G401 (cell line): ENCODE data around the gene FAM120A. TPM values are rescaled to one million over a fixed set of nuclear protein-coding genes. Genes with fewer than 3 reads are reported as not detected.

Experiments used
- DNase-seq: peaks from one replicate; pipeline ENCODE4 v3.0.0-alpha.2; 2015; ENCODE audit warnings: low spot score
- in situ Hi-C: cut with HindIII; loops from 2 replicates; pipeline ENCODE4 v1.10.0; 2016; ENCODE audit warnings: low sequenced_read_pairs, mixed read lengths
- total RNA-seq: library from RNA; depleted of rRNA; stranded (reverse); fragments of >200 nt; shearing (Covaris generic); gene quantifications from 2 replicates; pipeline ENCODE4 v1.2.3, GENCODE V29; 2014; rRNA removed

The FAM120A gene, protein sequence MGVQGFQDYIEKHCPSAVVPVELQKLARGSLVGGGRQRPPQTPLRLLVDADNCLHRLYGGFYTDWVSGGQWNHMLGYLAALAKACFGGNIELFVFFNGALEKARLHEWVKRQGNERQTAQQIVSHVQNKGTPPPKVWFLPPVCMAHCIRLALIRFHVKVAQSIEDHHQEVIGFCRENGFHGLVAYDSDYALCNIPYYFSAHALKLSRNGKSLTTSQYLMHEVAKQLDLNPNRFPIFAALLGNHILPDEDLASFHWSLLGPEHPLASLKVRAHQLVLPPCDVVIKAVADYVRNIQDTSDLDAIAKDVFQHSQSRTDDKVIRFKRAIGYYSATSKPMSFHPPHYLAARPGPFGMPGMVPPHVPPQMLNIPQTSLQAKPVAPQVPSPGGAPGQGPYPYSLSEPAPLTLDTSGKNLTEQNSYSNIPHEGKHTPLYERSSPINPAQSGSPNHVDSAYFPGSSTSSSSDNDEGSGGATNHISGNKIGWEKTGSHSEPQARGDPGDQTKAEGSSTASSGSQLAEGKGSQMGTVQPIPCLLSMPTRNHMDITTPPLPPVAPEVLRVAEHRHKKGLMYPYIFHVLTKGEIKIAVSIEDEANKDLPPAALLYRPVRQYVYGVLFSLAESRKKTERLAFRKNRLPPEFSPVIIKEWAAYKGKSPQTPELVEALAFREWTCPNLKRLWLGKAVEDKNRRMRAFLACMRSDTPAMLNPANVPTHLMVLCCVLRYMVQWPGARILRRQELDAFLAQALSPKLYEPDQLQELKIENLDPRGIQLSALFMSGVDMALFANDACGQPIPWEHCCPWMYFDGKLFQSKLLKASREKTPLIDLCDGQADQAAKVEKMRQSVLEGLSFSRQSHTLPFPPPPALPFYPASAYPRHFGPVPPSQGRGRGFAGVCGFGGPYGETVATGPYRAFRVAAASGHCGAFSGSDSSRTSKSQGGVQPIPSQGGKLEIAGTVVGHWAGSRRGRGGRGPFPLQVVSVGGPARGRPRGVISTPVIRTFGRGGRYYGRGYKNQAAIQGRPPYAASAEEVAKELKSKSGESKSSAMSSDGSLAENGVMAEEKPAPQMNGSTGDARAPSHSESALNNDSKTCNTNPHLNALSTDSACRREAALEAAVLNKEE
- total RNA-seq, result 37.6 and 38.9 TPM in 2 replicates

DNA sequence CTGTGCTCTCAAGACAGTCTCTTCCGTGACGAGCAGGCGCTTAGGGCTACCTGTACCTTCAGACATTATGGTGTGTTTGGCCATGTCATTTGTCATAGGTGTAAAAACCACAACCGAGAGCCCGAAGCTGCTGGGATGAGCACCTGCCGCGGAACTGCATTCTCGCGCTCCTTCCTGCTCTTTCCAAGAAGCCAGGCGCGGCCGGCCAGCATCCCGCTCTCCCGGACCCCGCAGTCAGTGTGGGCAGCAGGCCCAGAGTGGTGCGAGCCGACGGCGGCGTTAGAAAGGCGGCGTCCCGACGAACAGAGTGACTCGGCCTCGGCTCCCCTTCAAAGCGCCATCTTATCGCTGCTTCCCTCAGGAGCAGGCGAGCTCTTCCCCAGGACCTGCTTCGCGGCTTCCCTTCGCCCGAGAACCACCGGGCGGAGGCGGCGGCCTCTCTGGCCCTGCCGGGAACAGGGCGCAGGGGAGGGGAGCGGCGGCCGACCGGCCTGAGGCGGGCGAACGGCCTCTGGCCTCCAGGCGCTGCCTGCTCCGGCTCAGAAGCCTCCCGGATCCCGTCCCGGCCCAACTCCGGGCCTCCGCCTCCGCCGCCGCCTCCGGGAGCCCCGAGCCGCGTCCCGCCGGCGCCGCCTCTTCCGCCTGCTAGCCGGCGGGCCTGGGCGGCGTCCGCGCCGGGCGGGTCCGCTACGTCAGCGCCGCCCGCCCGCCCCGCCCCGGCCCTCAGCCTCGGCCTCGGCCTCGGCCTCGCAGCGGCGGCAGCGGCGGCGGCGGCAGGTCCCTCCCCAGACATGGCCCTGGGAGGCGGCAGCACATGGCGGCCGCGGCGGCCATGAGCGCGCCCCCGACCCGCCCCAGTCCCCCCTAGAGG lies at the start of gene FAM120A:
TSS of gene FAM120A (plus strand) at position 741 of the 871 bp plus-strand sequence. CDS start 231 bp downstream, outside the sequence.
- peak; percentile 72 for DNase-seq
- in situ Hi-C loops, result no loop called here

- DNase-seq, result no peak
- in situ Hi-C loops, result no loop called here
These were observed 45.1 kb upstream of the FAM120A start for GRCh38 chr9:93406371-93406770.

GRCh38 chr9:93413530-93413929 lies 38.0 kb upstream of the FAM120A start:
- in situ Hi-C loops, result no loop called here
- DNase-seq, result no peak

DNA sequence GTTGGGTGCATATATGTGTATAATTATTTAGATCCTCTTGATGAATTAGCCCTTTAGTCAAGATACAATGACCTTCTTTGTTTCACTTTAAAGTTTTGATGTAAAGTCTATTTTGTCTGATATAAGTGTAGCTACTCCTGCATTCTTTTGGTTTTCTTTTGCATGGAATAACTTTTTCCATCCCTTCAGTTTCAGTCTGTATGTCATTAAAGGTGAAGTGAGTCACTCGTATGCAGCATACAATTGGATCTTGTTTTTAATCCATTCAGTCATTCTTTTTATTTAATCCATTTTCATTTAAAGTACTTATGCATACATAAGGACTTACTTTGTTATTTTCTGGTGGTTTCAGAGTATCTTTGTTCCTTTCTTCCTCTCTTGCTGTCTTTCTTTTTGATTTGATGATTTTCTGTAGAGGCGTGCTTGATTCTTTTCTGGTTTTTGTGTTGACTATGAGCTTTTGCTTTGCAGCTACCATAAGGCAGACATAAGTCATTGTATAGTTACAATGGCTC lies 36.3 kb upstream of the FAM120A start:
- DNase-seq, result no peak
- in situ Hi-C loops, result no loop called here

GRCh38 chr9:93416530-93417235 lies 34.8 kb upstream of the FAM120A start:
- no peak for DNase-seq
- in situ Hi-C loops, result no loop called here

DNA sequence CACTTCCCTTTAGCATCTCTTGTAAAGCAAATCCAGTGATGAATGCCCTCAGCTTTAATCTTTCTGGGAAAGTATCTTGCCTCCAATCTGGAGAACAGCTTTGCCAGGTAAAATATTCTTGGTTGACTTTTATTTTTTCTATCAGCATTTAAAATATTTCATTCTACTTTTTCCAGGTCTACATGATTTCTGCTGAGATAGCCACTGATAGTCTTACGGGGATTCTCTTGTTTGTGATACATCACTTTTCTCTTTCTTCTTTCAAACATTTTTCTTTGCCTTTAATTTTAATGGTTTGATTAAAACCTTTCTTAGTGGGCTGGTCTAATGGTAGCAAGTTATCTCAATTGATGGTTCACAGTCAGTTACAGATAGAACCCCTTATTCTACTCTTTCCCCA lies 33.9 kb upstream of the FAM120A start:
- in situ Hi-C loops, result no loop called here
- no peak for DNase-seq

GRCh38 chr9:93419023-93419422 lies 32.5 kb upstream of the FAM120A start:
- in situ Hi-C loops, result no loop called here
- no peak for DNase-seq

GRCh38 chr9:93422977-93423616 lies 28.4 kb upstream of the FAM120A start:
- in situ Hi-C loops, result no loop called here
- DNase-seq, result no peak

- DNase-seq, result no peak
- in situ Hi-C loops, result no loop called here
These were observed 23.7 kb upstream of the FAM120A start for GRCh38 chr9:93427655-93428379.

DNA sequence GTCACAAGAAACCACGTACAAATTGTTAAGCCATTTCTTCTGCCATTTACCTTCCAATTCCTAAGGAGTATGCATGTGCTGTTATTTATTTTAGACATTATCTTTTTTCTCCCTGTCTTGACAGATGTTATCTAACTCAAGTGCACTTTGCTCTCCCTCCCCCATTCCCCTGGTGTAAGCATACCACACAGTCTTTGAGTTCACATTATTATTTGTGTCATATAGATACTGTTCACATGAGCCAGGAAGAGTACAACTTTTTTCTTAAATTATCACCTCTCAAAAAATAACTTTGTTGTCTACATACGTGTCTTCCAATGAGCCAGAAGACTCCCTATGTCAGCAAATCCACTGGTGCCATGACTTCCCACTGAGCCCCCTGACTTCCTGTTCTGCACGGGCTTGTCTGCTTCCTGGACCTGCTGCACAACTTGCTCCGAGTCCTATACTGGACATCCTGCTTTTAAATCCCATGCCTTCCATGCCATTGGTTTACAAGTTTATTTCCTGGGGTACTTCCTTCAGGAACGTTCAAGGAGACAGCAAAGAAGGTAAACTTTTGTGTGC lies 19.9 kb upstream of the FAM120A start:
- in situ Hi-C loops, result no loop called here

DNA sequence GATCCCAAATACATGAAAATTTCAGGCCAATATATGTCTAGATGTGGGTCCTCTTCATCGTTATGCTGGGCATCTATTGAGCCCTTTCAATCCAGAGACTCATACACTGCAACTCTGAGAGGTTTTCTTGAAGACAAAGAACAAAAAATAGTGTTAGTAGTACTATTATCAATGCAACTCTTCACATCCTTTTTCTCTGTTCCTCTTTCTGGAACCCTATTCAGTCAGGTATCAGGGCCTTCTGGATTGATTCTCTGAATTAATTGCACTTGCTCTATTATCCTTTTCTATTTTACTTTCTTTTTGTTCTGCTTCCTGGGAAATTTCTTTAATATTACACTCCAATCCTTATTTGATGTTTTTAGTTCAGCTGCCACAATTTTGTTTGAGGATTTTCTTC lies 18.5 kb upstream of the FAM120A start:
- in situ Hi-C loops, result no loop called here
- no peak for DNase-seq

More for the DNA sequence above, 19.9 kb upstream of the FAM120A start:
- no peak for DNase-seq

- DNase-seq, result no peak
- in situ Hi-C loops, result no loop called here
These were observed 17.4 kb upstream of the FAM120A start for GRCh38 chr9:93434056-93434455.

DNA sequence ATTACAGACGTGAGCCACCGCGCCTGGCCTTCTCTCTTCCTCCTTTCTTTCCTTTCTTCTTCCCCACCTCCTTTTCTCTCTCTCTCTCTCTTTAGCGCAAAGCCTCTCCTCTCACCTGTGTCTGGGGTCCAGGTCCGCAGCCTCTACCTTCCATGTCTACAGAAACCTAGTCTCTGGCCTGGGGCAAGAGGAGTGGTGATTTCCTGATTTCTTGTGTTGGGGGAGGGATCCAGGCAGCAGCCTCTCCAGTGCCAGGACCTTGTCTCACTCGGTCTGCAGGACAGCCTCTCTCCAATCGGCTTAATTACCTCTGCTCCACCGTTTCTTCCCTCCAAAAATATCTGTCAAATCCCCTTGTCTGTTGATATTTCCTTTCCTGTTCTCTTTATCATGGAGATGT lies 16.1 kb upstream of the FAM120A start:
- in situ Hi-C loops, result no loop called here
- DNase-seq, result no peak

DNA sequence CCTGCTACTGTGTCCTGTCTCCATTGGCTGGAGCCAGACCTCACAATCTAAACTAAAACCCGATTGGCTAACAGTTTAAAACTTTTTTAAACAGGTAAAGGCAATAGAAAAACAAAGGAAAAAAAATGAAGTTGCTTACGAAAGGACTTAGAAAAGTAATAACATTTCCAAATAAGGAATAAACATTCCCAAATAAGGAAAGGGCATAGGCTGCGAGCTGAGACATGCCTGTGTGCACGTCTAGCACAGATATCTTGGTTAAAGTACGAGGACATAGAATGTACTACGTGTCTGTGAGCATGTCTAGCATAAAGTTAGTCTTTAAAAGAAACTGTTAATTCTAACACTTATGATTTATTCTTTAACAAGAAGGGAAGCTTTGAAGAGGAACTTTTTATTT lies 15.3 kb upstream of the FAM120A start:
- no peak for DNase-seq
- in situ Hi-C loops, result no loop called here

DNA sequence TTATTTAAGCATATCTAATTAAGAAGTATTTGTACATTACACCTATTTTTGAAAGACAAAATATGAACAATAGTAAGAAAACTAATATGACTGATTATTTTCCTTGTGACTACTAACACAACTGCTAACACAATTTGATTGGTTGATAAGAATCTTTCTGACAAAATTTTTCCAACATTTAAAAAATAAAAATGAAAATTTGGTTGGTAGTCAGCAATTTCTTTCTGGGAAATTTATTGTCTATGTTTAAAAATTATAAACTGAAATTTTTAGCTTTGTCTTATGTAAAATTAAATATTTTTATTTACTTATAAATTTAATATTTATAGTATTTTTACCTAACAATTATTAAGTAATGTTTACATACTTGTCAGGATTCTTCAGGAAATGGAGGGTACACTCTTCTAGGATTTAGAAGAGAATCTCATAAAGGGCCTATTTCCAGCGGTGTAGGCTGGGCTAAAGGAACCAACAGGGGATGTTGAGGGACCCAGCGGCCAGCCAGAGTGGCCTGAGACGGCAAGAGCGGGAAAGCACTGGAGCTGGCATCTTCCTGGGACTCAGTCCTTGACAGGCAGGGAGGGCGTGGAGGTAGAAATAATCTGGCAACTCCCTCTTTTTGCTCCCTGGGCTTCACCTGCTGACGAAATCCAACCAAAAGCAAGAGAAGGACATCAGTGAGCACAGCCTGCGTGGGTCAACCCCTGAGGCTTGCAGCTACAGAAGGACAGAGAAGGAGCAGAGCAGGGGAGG lies 14.7 kb upstream of the FAM120A start:
- in situ Hi-C loops, result no loop called here
- no peak for DNase-seq

DNA sequence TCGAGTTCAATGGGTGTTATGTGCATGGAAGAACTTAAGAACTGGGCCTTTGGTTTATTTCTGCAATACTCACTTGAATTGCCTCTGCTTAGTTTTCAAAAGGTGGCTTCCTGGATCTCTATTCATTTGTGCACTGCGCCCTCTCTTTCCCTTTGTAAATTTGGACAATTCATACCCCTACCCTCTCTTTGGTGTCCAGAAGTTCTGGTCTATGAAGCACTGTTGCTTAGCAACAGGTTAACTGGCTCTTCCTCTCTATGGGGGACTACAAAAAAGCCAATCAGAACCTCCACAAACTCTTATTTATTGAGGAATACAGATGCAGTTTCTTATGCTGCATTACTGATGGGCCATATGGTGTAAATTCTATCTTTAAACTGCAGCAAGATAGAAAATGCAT lies 13.5 kb upstream of the FAM120A start:
- in situ Hi-C loops, result no loop called here
- DNase-seq, result no peak
